Tibial artery (tissue), 4 donors: ENCODE measurements around the gene COL25A1.
"Not testable (repeated sequence)": the region's sequence is repeated elsewhere in the genome, so short reads cannot be mapped to it uniquely, and the experiment has no call there.

Experiments
- DNase-seq, 2 donors: peaks; one replicate each; pipeline ENCODE4 v3.0.0-alpha.2; 2019
- H3K27ac ChIP-seq, 2 donors: fragments of 200-600 bp; sonication (generic) in 1 of 2; 1 replicate in 1 of 2; 2 replicates in 1 of 2; pipeline ENCODE4 v1.5.1; 2018 to 2019; ENCODE audit warnings: mild to moderate bottlenecking in 1 of 2
- H3K27me3 ChIP-seq, 2 donors: fragments of 200-600 bp; sonication (generic) in 1 of 2; one replicate each; pipeline versions ENCODE4 v1.5.1 to v1.6.0; 2016 to 2019
- H3K36me3 ChIP-seq, 3 donors: fragments of 200-600 bp; sonication (generic) in 2 of 3; one replicate each; pipeline ENCODE4 v1.5.1; 2016 to 2019; ENCODE audit warnings: mild to moderate bottlenecking in 2 of 3
- H3K4me1 ChIP-seq, 4 donors: fragments of 200-600 bp; sonication (generic) in 2 of 4; 1 replicate in 3 of 4; 2 replicates in 1 of 4; pipeline ENCODE4 v1.5.1; 2016 to 2019
- H3K4me3 ChIP-seq, 2 donors: fragments of 200-600 bp; sonication (generic) in 1 of 2; 1 replicate in 1 of 2; 2 replicates in 1 of 2; pipeline ENCODE4 v1.5.1; 2018 to 2019; ENCODE audit warnings: mild to moderate bottlenecking in 2 of 2
- H3K9me3 ChIP-seq, 3 donors: fragments of 200-600 bp; sonication (generic) in 1 of 3; one replicate each; pipeline ENCODE4 v1.5.1; 2016 to 2019
- intact Hi-C: fragments of 100-400 bp; cut with DNase I; formaldehyde crosslinking; loops from one replicate; pipeline ENCODE4 v1.15.0; 2023; ENCODE audit warnings: low total_unique reads
- TF ChIP-seq, protein P1 (sequence below), 2 experiments: fragments of 200-600 bp in 1 of 2; fragments of 450-650 bp in 1 of 2; IDR thresholded peaks; one replicate each; pipeline ENCODE4 v1.5.1; 2017 to 2019; ENCODE audit warnings: antibody characterized with exemption in 2 of 2, mild to moderate bottlenecking in 1 of 2, moderate library complexity in 1 of 2

Gene COL25A1

GRCh38 chr4:109029987-109030386 is 272.5 kb downstream of the COL25A1 start:
- H3K4me3 ChIP-seq: no peak overlapping the region
- H3K4me1 ChIP-seq: no peaks in the 10 kb centered on the region
- H3K36me3 ChIP-seq: no peaks in the 10 kb centered on the region
- TF ChIP-seq, protein P1, sequence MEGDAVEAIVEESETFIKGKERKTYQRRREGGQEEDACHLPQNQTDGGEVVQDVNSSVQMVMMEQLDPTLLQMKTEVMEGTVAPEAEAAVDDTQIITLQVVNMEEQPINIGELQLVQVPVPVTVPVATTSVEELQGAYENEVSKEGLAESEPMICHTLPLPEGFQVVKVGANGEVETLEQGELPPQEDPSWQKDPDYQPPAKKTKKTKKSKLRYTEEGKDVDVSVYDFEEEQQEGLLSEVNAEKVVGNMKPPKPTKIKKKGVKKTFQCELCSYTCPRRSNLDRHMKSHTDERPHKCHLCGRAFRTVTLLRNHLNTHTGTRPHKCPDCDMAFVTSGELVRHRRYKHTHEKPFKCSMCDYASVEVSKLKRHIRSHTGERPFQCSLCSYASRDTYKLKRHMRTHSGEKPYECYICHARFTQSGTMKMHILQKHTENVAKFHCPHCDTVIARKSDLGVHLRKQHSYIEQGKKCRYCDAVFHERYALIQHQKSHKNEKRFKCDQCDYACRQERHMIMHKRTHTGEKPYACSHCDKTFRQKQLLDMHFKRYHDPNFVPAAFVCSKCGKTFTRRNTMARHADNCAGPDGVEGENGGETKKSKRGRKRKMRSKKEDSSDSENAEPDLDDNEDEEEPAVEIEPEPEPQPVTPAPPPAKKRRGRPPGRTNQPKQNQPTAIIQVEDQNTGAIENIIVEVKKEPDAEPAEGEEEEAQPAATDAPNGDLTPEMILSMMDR (IDR thresholded peaks at IDR 0.05): no peak
- intact Hi-C loops: no loop called here
- no peaks in the 10 kb centered on the region for H3K27me3 ChIP-seq
- H3K27ac ChIP-seq: no peak overlapping the region
- DNase-seq: no peak
- H3K9me3 ChIP-seq: no peaks in the 10 kb centered on the region

DNA sequence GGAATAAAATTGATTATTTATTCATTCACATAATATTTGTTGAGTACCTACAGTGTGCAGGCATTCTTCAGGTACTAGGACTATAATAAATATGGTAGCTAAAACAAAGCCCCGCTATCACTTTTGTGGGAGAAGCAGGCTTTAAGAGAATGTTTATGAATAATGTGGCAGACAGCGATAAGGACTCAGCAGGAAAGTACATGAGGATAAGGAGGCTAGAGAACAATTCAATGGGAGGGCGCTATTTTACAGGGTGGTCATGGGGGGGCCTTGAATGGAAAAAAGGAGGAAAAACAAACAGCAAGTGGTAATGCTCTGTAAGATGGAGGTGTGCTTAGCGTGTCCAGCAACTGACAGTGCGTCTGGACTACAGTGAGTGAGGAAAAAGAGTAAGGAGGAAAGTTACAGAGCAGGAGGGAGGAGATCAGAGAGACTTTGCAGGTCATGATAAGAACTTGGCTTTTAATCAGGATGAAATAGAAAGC is 275.4 kb downstream of the COL25A1 start:
- intact Hi-C loops: no loop called here
- no peaks in the 10 kb centered on the region for H3K9me3 ChIP-seq
- H3K36me3 ChIP-seq: no peaks in the 10 kb centered on the region
- no peaks in the 10 kb centered on the region for H3K27me3 ChIP-seq
- TF ChIP-seq, protein P1 (IDR thresholded peaks at IDR 0.05): no peak
- H3K4me1 ChIP-seq: no peaks in the 10 kb centered on the region
- H3K27ac ChIP-seq: no peak overlapping the region
- no peak overlapping the region for H3K4me3 ChIP-seq
- DNase-seq: no peak

DNA sequence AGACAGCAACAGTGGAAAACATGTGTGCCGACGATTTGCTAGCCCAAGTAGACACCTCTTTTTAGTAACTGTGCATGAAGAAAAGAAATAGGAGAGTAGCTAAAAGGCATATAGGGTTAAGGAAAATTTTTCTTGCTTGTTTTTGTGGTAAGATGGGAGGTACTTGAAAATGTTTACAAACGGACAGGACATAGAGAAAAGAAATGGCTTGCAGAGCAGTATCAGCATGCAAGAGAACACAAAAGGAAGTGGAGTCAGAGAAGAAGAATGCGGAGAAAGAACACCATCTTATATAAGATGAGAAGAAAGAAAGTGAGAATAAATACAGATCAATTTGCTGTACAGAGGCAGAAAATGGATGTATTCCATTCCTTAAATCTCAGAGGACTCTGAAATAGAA is 275.9 kb downstream of the COL25A1 start:
- TF ChIP-seq, protein P1 (IDR thresholded peaks at IDR 0.05): no peak
- intact Hi-C loops: no loop called here
- no peaks in the 10 kb centered on the region for H3K36me3 ChIP-seq

GRCh38 chr4:109025471-109026076 is 276.9 kb downstream of the COL25A1 start:
- no peak overlapping the region for H3K4me3 ChIP-seq
- H3K9me3 ChIP-seq: peaks cover 0 to 6% (median 0%) of the 10 kb centered on the region in 3 donors
- no peak for DNase-seq
- intact Hi-C loops: no loop called here
- no peaks in the 10 kb centered on the region for H3K36me3 ChIP-seq
- H3K27me3 ChIP-seq: no peaks in the 10 kb centered on the region
- no peak overlapping the region for H3K27ac ChIP-seq
- TF ChIP-seq, protein P1 (IDR thresholded peaks at IDR 0.05): no peak
- H3K4me1 ChIP-seq: no peaks in the 10 kb centered on the region

More for the DNA sequence above, 275.9 kb downstream of the COL25A1 start:
- H3K9me3 ChIP-seq: no peaks in the 10 kb centered on the region
- H3K4me1 ChIP-seq: no peaks in the 10 kb centered on the region
- no peak for DNase-seq
- no peak overlapping the region for H3K4me3 ChIP-seq
- H3K27ac ChIP-seq: no peak overlapping the region
- H3K27me3 ChIP-seq: no peaks in the 10 kb centered on the region

DNA sequence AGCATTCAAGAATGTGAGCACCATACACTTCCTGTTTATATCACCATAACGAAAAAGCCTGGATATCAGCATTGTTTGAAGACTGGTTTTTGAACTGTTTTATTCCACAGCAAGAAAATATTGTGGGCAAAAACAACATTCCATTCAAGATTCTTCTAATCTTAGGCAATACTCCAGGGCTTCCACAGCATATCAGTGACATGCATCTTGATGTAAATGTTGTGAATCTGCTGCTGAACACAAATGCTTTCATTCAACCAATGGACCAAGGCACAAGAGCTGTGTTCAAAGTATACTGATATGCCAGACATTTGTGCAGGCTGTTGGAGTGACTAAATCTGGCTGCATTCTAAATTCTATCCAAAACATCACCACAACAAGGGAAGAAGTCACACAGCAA is 279.5 kb downstream of the COL25A1 start:
- Histone ChIP-seq H3K27ac (no peak overlapping the region), H3K4me1 (no peaks in the 10 kb centered on the region), H3K4me3 (no peak overlapping the region), H3K27me3 (no peaks in the 10 kb centered on the region), H3K36me3 (no peaks in the 10 kb centered on the region), H3K9me3 (peaks cover 0 to 6% (median 0%) of the 10 kb centered on the region in 3 donors)
- no peak for DNase-seq
- intact Hi-C loops: no loop called here
- TF ChIP-seq, protein P1 (IDR thresholded peaks at IDR 0.05): no peak

- H3K27ac ChIP-seq, H3K9me3 ChIP-seq, H3K27me3 ChIP-seq, H3K4me3 ChIP-seq, H3K36me3 ChIP-seq, H3K4me1 ChIP-seq, DNase-seq, intact Hi-C loops: not testable (repeated sequence)
Measured at GRCh38 chr4:109021630-109022029, 280.8 kb downstream of the COL25A1 start.
